DOHH2 (cell line): ENCODE data around the gene GAB2.
"Not testable (repeated sequence)": the region's sequence is repeated elsewhere in the genome, so short reads cannot be mapped to it uniquely, and the experiment has no call there.

ENCODE experiments used
- H3F3A ChIP-seq: fragments of 200-600 bp; sonication (generic), shearing (Covaris generic); 2 replicates; pipeline ENCODE4 v1.6.0; 2016; ENCODE audit warnings: antibody characterized with exemption, mild to moderate bottlenecking; ENCODE audit not compliant: control insufficient read depth, insufficient read depth
- H3K27ac ChIP-seq: fragments of 200-600 bp; sonication (generic); 2 replicates; pipeline ENCODE4 v1.5.1; 2014; ENCODE audit warnings: low read depth, mild to moderate bottlenecking, low read length, moderate library complexity
- H3K27me3 ChIP-seq: fragments of 200-600 bp; sonication (generic); 2 replicates; pipeline ENCODE4 v1.6.1; 2014; ENCODE audit warnings: mild to moderate bottlenecking, low read length, mixed read lengths; ENCODE audit not compliant: control insufficient read depth
- H3K36me3 ChIP-seq: fragments of 200-600 bp; sonication (generic); 2 replicates; pipeline ENCODE4 v1.6.1; 2014; ENCODE audit warnings: mild to moderate bottlenecking, low read length, moderate library complexity, mixed read lengths; ENCODE audit not compliant: control insufficient read depth
- H3K4me1 ChIP-seq: fragments of 200-600 bp; sonication (generic); 2 replicates; pipeline ENCODE4 v1.6.1; 2014; ENCODE audit warnings: mild to moderate bottlenecking, low read length, mixed read lengths; ENCODE audit not compliant: control insufficient read depth
- H3K4me2 ChIP-seq: fragments of 200-600 bp; sonication (generic); 2 replicates; pipeline ENCODE4 v1.6.0; 2014; ENCODE audit warnings: mild to moderate bottlenecking, low read length, moderate library complexity
- H3K4me3 ChIP-seq: fragments of 200-600 bp; sonication (generic); 2 replicates; pipeline ENCODE4 v1.5.1; 2014; ENCODE audit warnings: mild to moderate bottlenecking, low read length, mixed read lengths
- H3K79me2 ChIP-seq: fragments of 200-600 bp; sonication (generic); 2 replicates; pipeline ENCODE4 v1.6.1; 2014; ENCODE audit warnings: mild to moderate bottlenecking, low read length, mixed read lengths; ENCODE audit not compliant: control insufficient read depth
- H3K9me2 ChIP-seq: fragments of 200-600 bp; sonication (generic); replicated peaks from 2 replicates; pipeline ENCODE4 v1.6.1; 2014; ENCODE audit warnings: mild to moderate bottlenecking, low read length, mixed read lengths; ENCODE audit not compliant: control insufficient read depth
- H3K9me3 ChIP-seq: fragments of 200-600 bp; sonication (generic); 2 replicates; pipeline ENCODE4 v1.6.1; 2014; ENCODE audit warnings: antibody characterized with exemption, low read length, mixed read lengths; ENCODE audit not compliant: control insufficient read depth, insufficient read depth
- H4K20me1 ChIP-seq: fragments of 200-600 bp; sonication (generic); 2 replicates; pipeline ENCODE4 v1.6.0; 2014; ENCODE audit warnings: low read depth, mild to moderate bottlenecking, antibody characterized with exemption, low read length, moderate library complexity; ENCODE audit not compliant: control insufficient read depth, insufficient read depth
- CTCF ChIP-seq: fragments of 200-600 bp; sonication (generic); IDR thresholded peaks from one replicate; pipeline ENCODE4 v1.5.1; 2014; ENCODE audit warnings: antibody characterized with exemption, mild to moderate bottlenecking, low read depth, low read length; ENCODE audit not compliant: poor library complexity, severe bottlenecking
- EZH2phosphoT487 ChIP-seq: fragments of 200-600 bp; sonication (generic); IDR thresholded peaks from 2 replicates; pipeline ENCODE4 v1.6.1; 2017; ENCODE audit warnings: borderline replicate concordance, mild to moderate bottlenecking, antibody characterized with exemption, low read length, moderate library complexity, mixed read lengths

Gene GAB2

GRCh38 chr11:78176605-78177141 is 240.9 kb downstream of the GAB2 start:
- H3F3A ChIP-seq: no peaks in the 10 kb centered on the region
- H3K79me2 ChIP-seq: no peaks in the 10 kb centered on the region
- H3K4me2 ChIP-seq: no peak overlapping the region
- H3K27me3 ChIP-seq: no peaks in the 10 kb centered on the region
- no peaks in the 10 kb centered on the region for H4K20me1 ChIP-seq
- no peak overlapping the region for H3K4me3 ChIP-seq
- TF ChIP-seq EZH2phosphoT487 (no peak), CTCF (no peak)
- no peak overlapping the region for H3K27ac ChIP-seq
- H3K9me3 ChIP-seq: no peaks in the 10 kb centered on the region
- H3K36me3 ChIP-seq: no peaks in the 10 kb centered on the region
- no peaks in the 10 kb centered on the region for H3K4me1 ChIP-seq
- no peaks in the 10 kb centered on the region for H3K9me2 ChIP-seq

- H3K4me3 ChIP-seq, H3K27me3 ChIP-seq, H4K20me1 ChIP-seq, H3K27ac ChIP-seq, H3K9me2 ChIP-seq, H3F3A ChIP-seq, H3K4me2 ChIP-seq, H3K79me2 ChIP-seq, H3K4me1 ChIP-seq, H3K9me3 ChIP-seq, H3K36me3 ChIP-seq: not testable (repeated sequence)
Observed at GRCh38 chr11:78175862-78176261, 241.8 kb downstream of the GAB2 start.

GRCh38 chr11:78171951-78172350 is 245.7 kb downstream of the GAB2 start:
- H3K9me3 ChIP-seq: no peaks in the 10 kb centered on the region
- no peaks in the 10 kb centered on the region for H3K9me2 ChIP-seq
- H3K4me1 ChIP-seq: no peaks in the 10 kb centered on the region
- no peaks in the 10 kb centered on the region for H3K79me2 ChIP-seq
- no peak overlapping the region for H3K4me3 ChIP-seq
- H3F3A ChIP-seq: no peaks in the 10 kb centered on the region
- no peaks in the 10 kb centered on the region for H3K27me3 ChIP-seq
- no peaks in the 10 kb centered on the region for H3K36me3 ChIP-seq
- no peaks in the 10 kb centered on the region for H4K20me1 ChIP-seq
- H3K4me2 ChIP-seq: no peak overlapping the region
- TF ChIP-seq CTCF: no peak
- no peak for TF ChIP-seq EZH2phosphoT487
- no peak overlapping the region for H3K27ac ChIP-seq

GRCh38 chr11:78170874-78171549 is 246.6 kb downstream of the GAB2 start:
- no peak overlapping the region for H3K4me3 ChIP-seq
- H3K79me2 ChIP-seq: no peaks in the 10 kb centered on the region
- no peaks in the 10 kb centered on the region for H3F3A ChIP-seq
- no peak for TF ChIP-seq CTCF
- no peak for TF ChIP-seq EZH2phosphoT487
- H3K27me3 ChIP-seq: no peaks in the 10 kb centered on the region
- H3K36me3 ChIP-seq: no peaks in the 10 kb centered on the region
- H3K4me2 ChIP-seq: no peak overlapping the region
- no peaks in the 10 kb centered on the region for H4K20me1 ChIP-seq
- H3K4me1 ChIP-seq: no peaks in the 10 kb centered on the region
- H3K27ac ChIP-seq: no peak overlapping the region
- no peaks in the 10 kb centered on the region for H3K9me3 ChIP-seq
- no peaks in the 10 kb centered on the region for H3K9me2 ChIP-seq
